ENCODE results near the gene CHMP3. TPM values are rescaled to one million over a fixed set of nuclear protein-coding genes. Genes with fewer than 3 reads are reported as not detected.

CHMP3 gene
- polyA plus RNA-seq, 1 donor from 2014 or later, result 31.8 TPM

GRCh38 chr2:86510436-86510933 lies 52.8 kb downstream of the CHMP3 start:
- H3K27me3 ChIP-seq (ENCODE audit: insufficient read depth, low read depth, low read length), result no peaks in the 10 kb centered on the region
- no peak overlapping the region for H3K4me2 ChIP-seq (ENCODE audit: low read length)
- no peaks in the 10 kb centered on the region for H3K9me3 ChIP-seq (ENCODE audit: low read length)
- peaks cover 4% of the 10 kb centered on the region for H3K36me3 ChIP-seq (ENCODE audit: insufficient read depth, low read length)
- TF ChIP-seq SMC3 (conservative IDR thresholded peaks at IDR 0.05; ENCODE audit: poor library complexity) (no peak), EP300 (conservative IDR thresholded peaks at IDR 0.05; ENCODE audit: poor library complexity, severe bottlenecking) (no peak), TAF1 (IDR thresholded peaks at IDR 0.05; ENCODE audit: low read depth) (no peak), CTCF (IDR thresholded peaks at IDR 0.05; ENCODE audit: poor library complexity, severe bottlenecking) (no peak), EZH2 (IDR thresholded peaks at IDR 0.05; ENCODE audit: borderline replicate concordance, insufficient read depth, low read length, poor library complexity, severe bottlenecking) (no peak), REST (IDR thresholded peaks at IDR 0.05; ENCODE audit: borderline replicate concordance) (no peak), RAD21 (conservative IDR thresholded peaks at IDR 0.05) (no peak), POLR2AphosphoS5 (IDR thresholded peaks at IDR 0.05) (no peak), MXI1 (conservative IDR thresholded peaks at IDR 0.05; ENCODE audit: poor library complexity, severe bottlenecking) (no peak)
- H3K79me2 ChIP-seq (replicated peaks; ENCODE audit: insufficient read depth, low read length), result no peaks in the 10 kb centered on the region
- H3K27ac ChIP-seq (ENCODE audit: low read length), result no peak overlapping the region
- H4K20me1 ChIP-seq (ENCODE audit: insufficient read depth), result no peaks in the 10 kb centered on the region
- no peak overlapping the region for H2AFZ ChIP-seq (ENCODE audit: low read depth, low read length)
- H3K9ac ChIP-seq (ENCODE audit: low read length), result no peak overlapping the region
- no peaks in the 10 kb centered on the region for H3F3A ChIP-seq (ENCODE audit: insufficient read depth, low read length, poor library complexity, severe bottlenecking)
- H3K9me2 ChIP-seq (ENCODE audit: insufficient read depth, low read length), result no peaks in the 10 kb centered on the region
- no peak overlapping the region for H3K4me3 ChIP-seq (ENCODE audit: low read length)

- no peak overlapping the region for H3K4me3 ChIP-seq (ENCODE audit: low read length)
- H3K9ac ChIP-seq (ENCODE audit: low read length), result no peak overlapping the region
- no peak overlapping the region for H2AFZ ChIP-seq (ENCODE audit: low read depth, low read length)
- H3K27ac ChIP-seq (ENCODE audit: low read length), result no peak overlapping the region
- no peaks in the 10 kb centered on the region for H3K79me2 ChIP-seq (replicated peaks; ENCODE audit: insufficient read depth, low read length)
- no peaks in the 10 kb centered on the region for H4K20me1 ChIP-seq (ENCODE audit: insufficient read depth)
- no peak overlapping the region for H3K4me2 ChIP-seq (ENCODE audit: low read length)
- no peaks in the 10 kb centered on the region for H3K27me3 ChIP-seq (ENCODE audit: insufficient read depth, low read depth, low read length)
- peaks cover 4% of the 10 kb centered on the region for H3K36me3 ChIP-seq (ENCODE audit: insufficient read depth, low read length)
- TF ChIP-seq RAD21 (conservative IDR thresholded peaks at IDR 0.05) (no peak), MXI1 (conservative IDR thresholded peaks at IDR 0.05; ENCODE audit: poor library complexity, severe bottlenecking) (no peak), EZH2 (IDR thresholded peaks at IDR 0.05; ENCODE audit: borderline replicate concordance, insufficient read depth, low read length, poor library complexity, severe bottlenecking) (no peak), POLR2AphosphoS5 (IDR thresholded peaks at IDR 0.05) (no peak), SMC3 (conservative IDR thresholded peaks at IDR 0.05; ENCODE audit: poor library complexity) (no peak), CTCF (IDR thresholded peaks at IDR 0.05; ENCODE audit: poor library complexity, severe bottlenecking) (no peak), REST (IDR thresholded peaks at IDR 0.05; ENCODE audit: borderline replicate concordance) (no peak), TAF1 (IDR thresholded peaks at IDR 0.05; ENCODE audit: low read depth) (no peak), EP300 (conservative IDR thresholded peaks at IDR 0.05; ENCODE audit: poor library complexity, severe bottlenecking) (no peak)
- H3F3A ChIP-seq (ENCODE audit: insufficient read depth, low read length, poor library complexity, severe bottlenecking), result no peaks in the 10 kb centered on the region
- no peaks in the 10 kb centered on the region for H3K9me3 ChIP-seq (ENCODE audit: low read length)
- no peaks in the 10 kb centered on the region for H3K9me2 ChIP-seq (ENCODE audit: insufficient read depth, low read length)
Measured at GRCh38 chr2:86507600-86507999, 55.6 kb downstream of the CHMP3 start.

All from neural cell (in vitro differentiated cells).